Mesodermal cell (in vitro differentiated cells): ENCODE data around the gene UBAC1.
"Not testable (repeated sequence)": the region's sequence is repeated elsewhere in the genome, so short reads cannot be mapped to it uniquely, and the experiment has no call there.

Experiments
- H3K27ac ChIP-seq: 2 replicates; pipeline ENCODE4 v1.7.0; 2013; ENCODE audit warnings: mild to moderate bottlenecking, low read depth, low read length, moderate library complexity; ENCODE audit not compliant: severe bottlenecking
- H3K36me3 ChIP-seq: 2 replicates; pipeline ENCODE4 v1.7.1; 2013; ENCODE audit warnings: mild to moderate bottlenecking, low read length, moderate library complexity; ENCODE audit not compliant: control insufficient read depth, insufficient read depth
- H3K4me1 ChIP-seq: one replicate; pipeline ENCODE4 v1.7.1; 2013; ENCODE audit warnings: mild to moderate bottlenecking, low read length; ENCODE audit not compliant: insufficient read depth, control insufficient read depth, poor library complexity, severe bottlenecking
- H3K4me3 ChIP-seq: 2 replicates; pipeline ENCODE4 v1.7.0; 2013; ENCODE audit warnings: low read length, control low read depth, mild to moderate bottlenecking; ENCODE audit not compliant: insufficient read depth, poor library complexity, severe bottlenecking; ENCODE audit errors: extremely low read depth
- H3K9me3 ChIP-seq: 2 replicates; pipeline ENCODE4 v1.7.1; 2013; ENCODE audit warnings: mild to moderate bottlenecking, low read length, moderate library complexity; ENCODE audit not compliant: control insufficient read depth
- WGBS, 2 experiments: methylation state at CpG; one replicate each; pipeline ENCODE4 v1.1.5; 2013; ENCODE audit warnings: missing lambda C conversion rate in 2 of 2; ENCODE audit not compliant: insufficient coverage in 2 of 2; 5-methylcytosine and 5-hydroxymethylcytosine counted together

Gene UBAC1

GRCh38 chr9:135948446-135948845 lies 12.7 kb downstream of the UBAC1 start:
- Histone ChIP-seq H3K36me3 (peaks cover 78% of the 10 kb centered on the region), H3K9me3 (no peaks in the 10 kb centered on the region), H3K4me1 (peaks cover 32% of the 10 kb centered on the region), H3K27ac (no peak overlapping the region), H3K4me3 (no peak overlapping the region)
- WGBS, 2 experiments: 85% methylated on average over 9 to 10 of the region's 11 CpGs

- Histone ChIP-seq H3K4me3 (no peak overlapping the region), H3K9me3 (no peaks in the 10 kb centered on the region), H3K36me3 (peaks cover 77% of the 10 kb centered on the region), H3K4me1 (peaks cover 27% of the 10 kb centered on the region), H3K27ac (no peak overlapping the region)
- 97% methylated on average over 12 to 16 of the region's 18 CpGs for WGBS, 2 experiments
Measured at GRCh38 chr9:135947582-135947981, 13.6 kb downstream of the UBAC1 start.

DNA sequence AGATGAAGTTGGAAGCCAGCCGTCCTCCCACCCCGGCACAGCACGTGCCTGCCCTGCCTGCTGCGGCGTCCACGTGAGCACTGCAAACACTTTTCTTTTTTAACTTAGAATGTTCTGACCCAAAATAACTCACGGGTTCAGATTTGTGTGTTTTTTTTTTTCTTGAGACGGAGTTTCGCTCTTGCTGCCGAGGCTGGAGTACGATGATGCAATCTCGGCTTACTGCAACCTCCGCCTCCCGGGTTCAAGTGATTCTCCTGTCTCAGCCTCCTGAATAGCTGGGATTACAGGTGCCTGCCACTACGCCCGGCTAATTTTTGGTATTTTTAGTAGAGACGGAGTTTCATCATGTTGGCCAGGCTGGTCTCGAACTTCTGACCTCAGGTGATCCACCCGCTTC lies 14.1 kb downstream of the UBAC1 start:
- 97% methylated on average over 17 to 18 of the region's 19 CpGs for WGBS, 2 experiments
- Histone ChIP-seq H3K4me1 (peaks cover 25% of the 10 kb centered on the region), H3K36me3 (peaks cover 75% of the 10 kb centered on the region)
- not testable (repeated sequence) for H3K27ac ChIP-seq, H3K9me3 ChIP-seq, H3K4me3 ChIP-seq

DNA sequence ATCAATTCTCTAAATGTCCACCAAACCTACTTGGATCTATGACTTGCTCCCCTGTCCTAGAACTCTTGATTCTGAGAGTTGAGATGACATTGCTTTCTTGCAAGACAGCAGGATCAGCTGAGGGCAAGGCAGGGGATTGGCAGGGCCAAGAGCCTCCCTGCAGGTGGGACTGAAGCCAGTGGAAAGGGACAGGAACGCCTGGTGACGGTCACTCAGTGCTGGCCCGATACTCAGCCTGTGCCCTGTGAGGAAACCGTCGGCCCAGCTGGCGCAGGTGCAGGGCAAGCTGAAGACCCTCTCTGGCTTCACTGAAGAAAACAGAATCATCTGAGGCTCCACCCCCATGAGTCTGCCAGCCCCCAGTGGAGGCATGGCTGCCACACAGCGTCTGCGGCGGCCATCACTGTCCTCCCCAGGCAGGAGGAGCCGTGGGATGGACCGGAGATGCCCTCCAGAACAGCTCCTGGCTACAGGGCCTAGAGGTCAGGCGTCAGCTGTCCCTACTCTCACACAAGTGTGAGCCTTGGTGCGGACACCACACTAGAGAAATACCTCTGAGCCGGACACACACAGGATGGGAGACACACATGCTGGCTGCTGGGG lies 14.7 kb downstream of the UBAC1 start:
- WGBS, 2 experiments: 96 to 97% methylated on average over 12 to 14 of the region's 14 CpGs
- peaks cover 25% of the 10 kb centered on the region for H3K4me1 ChIP-seq
- no peaks in the 10 kb centered on the region for H3K9me3 ChIP-seq
- no peak overlapping the region for H3K4me3 ChIP-seq
- no peak overlapping the region for H3K27ac ChIP-seq
- peaks cover 75% of the 10 kb centered on the region for H3K36me3 ChIP-seq

DNA sequence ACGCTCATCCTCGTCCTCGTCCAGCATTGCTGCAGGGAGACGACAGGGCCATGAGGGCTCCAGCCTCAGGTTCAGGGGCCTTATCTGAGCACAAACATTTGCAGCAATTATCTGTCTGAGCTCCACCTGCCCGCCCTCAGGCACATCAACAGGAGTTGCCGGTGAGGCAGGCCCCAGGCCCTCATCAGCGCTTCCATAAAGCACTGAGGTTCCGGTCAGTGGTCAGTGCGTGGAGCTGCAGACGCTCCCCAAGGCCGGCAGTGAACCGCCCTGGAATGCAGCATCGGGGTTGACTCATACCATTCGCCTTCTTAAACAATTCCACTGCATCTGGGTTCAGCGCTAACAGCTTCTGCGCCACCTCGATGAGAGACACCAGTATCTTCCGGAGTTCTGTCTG lies 15.2 kb downstream of the UBAC1 start:
- Histone ChIP-seq H3K36me3 (peaks cover 71% of the 10 kb centered on the region), H3K4me3 (no peak overlapping the region), H3K9me3 (no peaks in the 10 kb centered on the region), H3K27ac (no peak overlapping the region), H3K4me1 (peaks cover 25% of the 10 kb centered on the region)
- WGBS, 2 experiments: 94 to 96% methylated on average over 17 to 18 of the region's 18 CpGs

GRCh38 chr9:135944444-135945252 lies 16.5 kb downstream of the UBAC1 start:
- 94% methylated on average over 36 of the region's 36 CpGs for WGBS, 2 experiments
- no peaks in the 10 kb centered on the region for H3K9me3 ChIP-seq
- H3K4me3 ChIP-seq: no peak overlapping the region
- no peak overlapping the region for H3K27ac ChIP-seq
- peaks cover 19% of the 10 kb centered on the region for H3K4me1 ChIP-seq
- peaks cover 69% of the 10 kb centered on the region for H3K36me3 ChIP-seq

DNA sequence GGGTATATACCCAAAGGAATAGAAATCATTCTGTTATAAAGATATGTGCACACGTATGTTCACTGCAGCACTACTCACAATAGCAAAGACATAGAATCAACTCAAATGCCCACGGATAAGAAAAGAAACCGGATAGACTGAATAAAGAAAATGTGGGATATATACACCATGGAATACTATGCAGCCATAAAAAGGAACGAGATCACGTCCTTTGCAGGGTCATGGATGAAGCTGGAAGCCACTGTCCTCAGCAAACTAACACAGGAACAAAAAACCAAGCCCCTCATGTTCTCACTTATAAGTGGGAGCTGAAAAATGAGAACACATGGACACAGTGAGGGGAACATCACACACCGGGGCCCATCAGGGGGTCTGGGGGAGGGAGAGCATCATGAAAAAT lies 17.6 kb downstream of the UBAC1 start:
- H3K9me3 ChIP-seq, H3K27ac ChIP-seq, H3K4me3 ChIP-seq: not testable (repeated sequence)
- 100% methylated on average over 3 of the region's 6 CpGs; no CpG with 5 or more reads in 1 of the 2 experiments for WGBS, 2 experiments
- Histone ChIP-seq H3K4me1 (peaks cover 10% of the 10 kb centered on the region), H3K36me3 (peaks cover 76% of the 10 kb centered on the region)

GRCh38 chr9:135941288-135941995 lies 19.7 kb downstream of the UBAC1 start:
- WGBS, 2 experiments: 92 to 96% methylated on average over 9 to 11 of the region's 13 CpGs
- Histone ChIP-seq H3K36me3 (peaks cover 81% of the 10 kb centered on the region), H3K9me3 (peaks cover 6% of the 10 kb centered on the region), H3K4me3 (no peak overlapping the region), H3K27ac (no peak overlapping the region), H3K4me1 (peaks cover 6% of the 10 kb centered on the region)

DNA sequence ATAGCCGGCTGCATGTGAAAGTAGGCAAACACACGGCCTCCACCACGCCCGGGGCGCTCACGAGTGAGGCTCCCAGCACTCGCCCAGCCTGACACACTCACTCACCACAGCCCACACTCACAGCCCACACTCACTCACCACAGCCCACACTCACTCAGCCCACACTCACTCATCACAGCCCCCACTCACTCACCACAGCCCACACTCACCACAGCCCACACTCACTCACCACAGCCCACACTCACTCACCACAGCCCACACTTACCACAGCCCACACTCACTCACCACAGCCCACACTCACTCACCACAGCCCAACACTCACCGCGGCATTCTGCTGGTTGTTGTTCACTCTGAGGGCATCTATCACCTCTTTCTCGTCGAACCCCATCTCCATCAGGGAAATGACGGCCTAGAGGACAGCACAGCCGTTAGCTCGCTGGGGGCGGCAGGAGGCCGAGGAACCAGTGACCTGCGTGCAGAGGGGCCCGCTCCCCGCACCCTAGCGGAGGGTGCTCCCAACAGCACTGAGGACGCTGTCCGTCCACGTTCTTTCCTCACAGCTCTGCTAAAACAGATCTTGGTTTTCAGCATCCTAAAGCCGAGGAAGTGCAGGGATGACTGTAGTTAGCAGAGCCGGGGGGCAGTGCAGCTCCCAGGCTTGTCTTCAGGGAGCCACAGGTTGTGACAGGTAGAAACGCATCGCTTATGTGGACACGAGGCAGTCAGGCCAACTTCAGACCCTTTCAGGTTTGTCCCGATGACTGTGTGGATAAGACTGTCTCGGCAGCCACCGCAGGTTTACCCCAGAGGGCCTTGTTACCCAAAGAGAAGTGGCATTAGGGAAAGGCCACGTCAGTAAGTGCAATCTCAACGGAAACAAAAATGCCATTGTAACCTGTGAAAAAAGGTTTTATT lies 21.6 kb downstream of the UBAC1 start:
- H3K4me3 ChIP-seq: no peak overlapping the region
- peaks cover 76% of the 10 kb centered on the region for H3K36me3 ChIP-seq
- 95 to 98% methylated on average over 29 to 30 of the region's 33 CpGs for WGBS, 2 experiments
- H3K27ac ChIP-seq: no peak overlapping the region
- H3K9me3 ChIP-seq: peaks cover 6% of the 10 kb centered on the region
- no peaks in the 10 kb centered on the region for H3K4me1 ChIP-seq
